Mesodermal cell (in vitro differentiated cells): Measurements from ENCODE around the gene MRPS22.
"Not testable (repeated sequence)": the region's sequence is repeated elsewhere in the genome, so short reads cannot be mapped to it uniquely, and the experiment has no call there.

Experiments used
- H3K27ac ChIP-seq: 2 replicates; pipeline ENCODE4 v1.7.0; 2013; ENCODE audit warnings: mild to moderate bottlenecking, low read depth, low read length, moderate library complexity; ENCODE audit not compliant: severe bottlenecking
- H3K36me3 ChIP-seq: 2 replicates; pipeline ENCODE4 v1.7.1; 2013; ENCODE audit warnings: mild to moderate bottlenecking, low read length, moderate library complexity; ENCODE audit not compliant: control insufficient read depth, insufficient read depth
- H3K4me1 ChIP-seq: one replicate; pipeline ENCODE4 v1.7.1; 2013; ENCODE audit warnings: mild to moderate bottlenecking, low read length; ENCODE audit not compliant: insufficient read depth, control insufficient read depth, poor library complexity, severe bottlenecking
- H3K4me3 ChIP-seq: 2 replicates; pipeline ENCODE4 v1.7.0; 2013; ENCODE audit warnings: low read length, control low read depth, mild to moderate bottlenecking; ENCODE audit not compliant: insufficient read depth, poor library complexity, severe bottlenecking; ENCODE audit errors: extremely low read depth
- H3K9me3 ChIP-seq: 2 replicates; pipeline ENCODE4 v1.7.1; 2013; ENCODE audit warnings: mild to moderate bottlenecking, low read length, moderate library complexity; ENCODE audit not compliant: control insufficient read depth
- WGBS, 2 experiments: methylation state at CpG; one replicate each; pipeline ENCODE4 v1.1.5; 2013; ENCODE audit warnings: missing lambda C conversion rate in 2 of 2; ENCODE audit not compliant: insufficient coverage in 2 of 2; 5-methylcytosine and 5-hydroxymethylcytosine counted together

The MRPS22 gene

GRCh38 chr3:139358841-139359562 lies 15.2 kb downstream of the MRPS22 start:
- H3K4me1 ChIP-seq: no peaks in the 10 kb centered on the region
- no peak overlapping the region for H3K4me3 ChIP-seq
- WGBS, 2 experiments: 71% methylated on average over 1 of the region's 3 CpGs; no CpG with 5 or more reads in 1 of the 2 experiments
- peaks cover 93% of the 10 kb centered on the region for H3K36me3 ChIP-seq
- H3K27ac ChIP-seq: peak overlapping the region; percentile 7
- H3K9me3 ChIP-seq: no peaks in the 10 kb centered on the region

GRCh38 chr3:139361276-139361675 lies 17.5 kb downstream of the MRPS22 start:
- WGBS, 2 experiments: 100% methylated on average over 1 of the region's 2 CpGs; no CpG with 5 or more reads in 1 of the 2 experiments
- no peaks in the 10 kb centered on the region for H3K4me1 ChIP-seq

DNA sequence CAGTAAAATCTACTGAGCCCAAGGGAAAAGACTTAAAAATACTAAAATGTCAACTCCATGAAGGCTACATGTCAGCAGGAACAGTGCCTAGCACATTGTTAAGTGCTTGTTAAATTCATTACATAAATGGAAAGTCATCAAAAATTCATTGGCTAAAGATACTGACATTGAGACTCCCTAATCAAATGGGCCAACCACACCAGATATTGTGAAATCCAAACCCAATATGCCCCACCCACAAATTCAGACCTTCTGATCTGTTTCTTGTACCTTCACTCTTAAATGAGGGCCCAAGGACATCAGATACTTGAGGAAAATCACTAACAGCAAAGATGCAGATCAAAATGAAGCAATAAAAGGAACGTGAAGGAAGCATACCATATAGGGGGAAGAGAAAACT lies 20.7 kb downstream of the MRPS22 start:
- Histone ChIP-seq H3K36me3 (peaks cover 85% of the 10 kb centered on the region), H3K9me3 (no peaks in the 10 kb centered on the region), H3K4me1 (no peaks in the 10 kb centered on the region), H3K27ac (no peak overlapping the region), H3K4me3 (no peak overlapping the region)
- no CpG with 5 or more reads among the region's 1 CpG for WGBS, 2 experiments

More at GRCh38 chr3:139361276-139361675, 17.5 kb downstream of the MRPS22 start:
- Histone ChIP-seq H3K36me3 (peaks cover 91% of the 10 kb centered on the region), H3K9me3 (no peaks in the 10 kb centered on the region), H3K4me3 (no peak overlapping the region), H3K27ac (no peak overlapping the region)

GRCh38 chr3:139374099-139374498 lies 30.3 kb downstream of the MRPS22 start:
- Histone ChIP-seq H3K36me3 (peaks cover 86% of the 10 kb centered on the region), H3K27ac (no peak overlapping the region), H3K4me3 (no peak overlapping the region), H3K4me1 (no peaks in the 10 kb centered on the region), H3K9me3 (no peaks in the 10 kb centered on the region)
- WGBS, 2 experiments: 100% methylated on average over 1 of the region's 2 CpGs; no CpG with 5 or more reads in 1 of the 2 experiments

DNA sequence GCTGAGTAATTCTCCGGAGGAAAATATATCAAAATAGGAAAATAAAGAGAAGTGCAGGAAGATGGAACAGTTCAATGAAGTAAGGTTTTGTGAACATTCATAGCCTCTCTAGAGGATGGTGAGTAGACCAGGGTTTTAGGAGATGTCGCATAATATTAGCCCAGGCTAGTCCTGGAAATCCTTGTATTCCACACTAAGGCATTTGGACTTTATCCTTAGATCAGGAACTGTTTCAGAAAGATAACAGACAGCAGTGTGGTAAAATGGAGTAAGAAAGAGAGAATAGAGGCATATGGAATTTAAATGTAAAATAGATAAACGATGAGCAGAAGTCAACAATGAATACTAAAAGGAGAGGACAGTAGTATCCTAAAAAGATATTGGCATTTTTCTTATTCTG lies 33.6 kb downstream of the MRPS22 start:
- 85 to 100% methylated on average over 2 of the region's 3 CpGs for WGBS, 2 experiments
- no peak overlapping the region for H3K4me3 ChIP-seq
- no peak overlapping the region for H3K27ac ChIP-seq
- peaks cover 86% of the 10 kb centered on the region for H3K36me3 ChIP-seq
- no peaks in the 10 kb centered on the region for H3K9me3 ChIP-seq
- no peaks in the 10 kb centered on the region for H3K4me1 ChIP-seq

DNA sequence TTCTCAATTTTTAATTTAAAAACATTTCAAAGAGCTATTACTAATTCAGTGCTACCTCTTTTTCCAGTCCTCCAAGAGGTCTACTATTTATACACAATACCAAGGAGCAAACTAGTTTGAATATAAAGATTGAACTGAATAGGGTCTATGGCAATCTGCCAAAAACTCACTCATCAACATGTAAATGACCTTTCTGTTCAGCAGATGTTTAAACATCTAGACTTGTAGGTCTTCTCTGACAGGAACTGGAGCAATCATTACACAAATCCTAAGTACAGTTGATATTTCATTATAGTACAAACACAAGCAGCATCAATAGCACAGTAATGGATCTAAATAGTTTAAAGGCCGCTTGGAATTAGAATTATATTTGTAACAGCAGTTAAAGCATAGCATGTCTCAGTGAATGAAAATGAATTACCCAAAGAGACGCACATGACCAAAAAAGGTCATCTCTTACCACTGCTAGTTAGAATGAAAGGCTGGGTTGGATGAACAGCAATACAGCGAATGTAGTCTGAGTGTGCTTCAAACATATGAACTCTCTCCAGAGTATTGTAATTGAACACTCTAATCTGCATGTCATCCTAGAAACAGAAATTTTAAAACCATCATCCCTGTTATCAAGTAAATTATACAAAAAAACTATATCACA lies 34.9 kb downstream of the MRPS22 start:
- no peak overlapping the region for H3K27ac ChIP-seq

DNA sequence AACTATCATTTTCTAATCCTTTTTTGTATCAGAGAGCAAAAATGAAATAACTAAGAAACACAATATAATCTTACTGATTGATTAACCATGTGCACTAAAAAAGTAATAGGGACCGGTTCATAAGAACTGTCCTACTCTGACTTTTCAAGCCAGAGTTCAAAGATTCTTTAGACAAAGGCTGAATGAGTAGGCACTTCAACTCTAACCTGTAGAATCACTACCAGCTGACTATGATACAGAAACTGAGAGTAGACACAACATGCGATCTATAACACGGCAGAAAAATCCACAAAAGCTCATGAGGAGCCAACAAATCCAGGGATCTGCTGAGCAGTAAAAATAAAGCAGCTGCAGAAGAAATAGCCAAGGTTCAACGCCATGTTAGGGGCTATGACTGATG lies 36.8 kb downstream of the MRPS22 start:
- 83 to 92% methylated on average over 2 to 3 of the region's 4 CpGs for WGBS, 2 experiments
- H3K4me1 ChIP-seq: no peaks in the 10 kb centered on the region
- peaks cover 78% of the 10 kb centered on the region for H3K36me3 ChIP-seq
- H3K9me3 ChIP-seq: no peaks in the 10 kb centered on the region
- no peak overlapping the region for H3K4me3 ChIP-seq
- no peak overlapping the region for H3K27ac ChIP-seq

More for the DNA sequence above, 34.9 kb downstream of the MRPS22 start:
- Histone ChIP-seq H3K4me3 (no peak overlapping the region), H3K4me1 (no peaks in the 10 kb centered on the region), H3K9me3 (no peaks in the 10 kb centered on the region), H3K36me3 (peaks cover 79% of the 10 kb centered on the region)
- WGBS, 2 experiments: 100% methylated on average over 1 of the region's 3 CpGs

DNA sequence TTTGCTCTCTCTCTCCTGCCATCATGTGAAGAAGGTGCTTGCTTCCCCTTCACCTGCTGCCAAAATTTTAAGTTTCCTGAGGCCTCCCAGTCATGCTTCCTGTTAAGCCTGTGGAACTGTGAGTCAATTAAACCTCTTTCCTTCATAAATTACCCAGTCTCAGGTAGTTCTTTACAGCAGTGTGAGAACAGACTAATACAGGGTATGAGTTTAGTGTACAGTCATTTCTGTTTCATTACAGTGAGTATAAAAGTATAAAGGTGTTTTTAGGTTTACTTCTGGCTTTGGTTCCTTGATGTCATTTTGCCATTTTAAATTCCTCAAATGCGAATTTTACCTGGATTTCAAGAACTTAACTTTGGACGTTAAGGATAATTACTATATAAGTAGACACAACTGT lies 38.5 kb downstream of the MRPS22 start:
- H3K4me1 ChIP-seq: not testable (repeated sequence)
- peaks cover 72% of the 10 kb centered on the region for H3K36me3 ChIP-seq

GRCh38 chr3:139388077-139388476 lies 44.3 kb downstream of the MRPS22 start:
- Histone ChIP-seq H3K4me1 (peaks cover 3% of the 10 kb centered on the region), H3K4me3 (peak overlapping the region; percentile 91), H3K9me3 (no peaks in the 10 kb centered on the region), H3K27ac (no peak overlapping the region), H3K36me3 (peaks cover 22% of the 10 kb centered on the region)
- 80 to 83% methylated on average over 1 of the region's 10 CpGs for WGBS, 2 experiments

More for the DNA sequence above, 38.5 kb downstream of the MRPS22 start:
- not testable (repeated sequence) for H3K9me3 ChIP-seq, H3K4me3 ChIP-seq, H3K27ac ChIP-seq
- no CpG with 5 or more reads among the region's 2 CpGs for WGBS, 2 experiments

DNA sequence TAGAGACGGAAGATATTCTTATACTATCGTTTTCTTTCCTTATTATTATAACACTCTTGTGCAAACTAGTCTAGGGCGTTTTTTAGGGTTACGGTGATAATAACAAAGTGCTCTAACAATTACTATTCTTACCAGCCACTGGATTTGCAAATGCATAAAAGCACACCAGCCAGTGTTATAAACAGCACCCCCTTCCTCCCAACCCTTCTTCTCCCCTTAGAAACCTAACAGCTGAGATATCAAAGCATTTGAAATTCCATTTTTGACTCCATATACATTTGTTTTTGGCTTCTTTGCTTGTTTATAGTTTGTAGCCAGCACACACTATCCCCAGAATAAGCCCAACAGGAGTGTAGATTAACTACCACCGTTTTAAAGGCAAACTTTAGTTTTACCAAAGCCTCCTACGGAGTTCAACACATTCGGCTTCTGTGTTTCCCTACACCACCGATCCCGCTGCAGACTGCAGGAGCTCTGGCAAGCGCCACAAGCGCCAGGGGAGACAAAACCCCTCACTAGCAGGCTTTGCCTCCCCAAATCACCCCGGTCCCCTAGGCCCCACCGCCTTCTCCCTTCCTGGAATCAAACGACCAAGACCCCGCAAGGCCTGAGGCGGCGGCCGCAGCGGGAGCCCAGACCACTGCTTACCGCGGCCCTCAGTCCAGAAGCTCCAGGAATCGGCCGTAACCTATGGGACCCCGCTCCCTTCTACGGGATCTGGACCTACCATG lies 45.2 kb downstream of the MRPS22 start:
- peak overlapping the region; percentile 99 for H3K27ac ChIP-seq
- WGBS, 2 experiments: 0% methylated on average over 18 to 20 of the region's 25 CpGs
- no peaks in the 10 kb centered on the region for H3K9me3 ChIP-seq
- H3K4me3 ChIP-seq: peak overlapping the region; percentile 91
- peaks cover 16% of the 10 kb centered on the region for H3K36me3 ChIP-seq
- peaks cover 3% of the 10 kb centered on the region for H3K4me1 ChIP-seq
